Left ventricle myocardium superior (tissue), 1 donor: ENCODE results near the gene CENPVL1. TPM values are rescaled to one million over a fixed set of nuclear protein-coding genes. Genes with fewer than 3 reads are reported as not detected.

ENCODE experiments used
- total RNA-seq: library from RNA; stranded (reverse); fragmentation: NEBNext Ultra II Directional; extraction: Animal tissue kit (Norgen Biotek cat#: 25700); gene quantifications from one replicate; pipeline ENCODE4 v1.2.1, GENCODE V29; 2021
- donor health status: DM: no; HTN: yes; CAD: no; lungs with severe emphysema.

CENPVL1 gene
- total RNA-seq, 1 donor from 2014 or later = not detected

Other genes with a start within 250 kb of the CENPVL1 start
- 0.10 TPM for gene NUDT11, start 213.9 kb upstream of the CENPVL1 start, total RNA-seq
- gene CENPVL3, start 91.6 kb upstream of the CENPVL1 start, total RNA-seq = not detected
- not detected for gene CENPVL2, start 27.7 kb upstream of the CENPVL1 start, total RNA-seq
- gene GSPT2, start 32.9 kb downstream of the CENPVL1 start, total RNA-seq = 8.5 TPM
- 68.3 TPM for gene MAGED1, start 183.1 kb downstream of the CENPVL1 start, total RNA-seq